ENCODE data around the gene VPS13D. TPM values are rescaled to one million over a fixed set of nuclear protein-coding genes. Genes with fewer than 3 reads are reported as not detected.

Gene VPS13D
- total RNA-seq, 4 donors from 2014 or later = 60.9 to 91.6 (median 71.6) TPM

- peak overlapping the region; percentile 84 to 92 (median 90) for H3K27ac ChIP-seq
- H3K4me3 ChIP-seq = no peak overlapping the region
- intact Hi-C loops (cut with DNase I; ENCODE audit: low total_unique reads) = no loop called here
- no peaks in the 10 kb centered on the region for H3K9me3 ChIP-seq
- peaks cover 30 to 42% of the 10 kb centered on the region in 2 donors for H3K4me1 ChIP-seq
- no peaks in the 10 kb centered on the region for H3K36me3 ChIP-seq
- ATAC-seq = no peak
- TF ChIP-seq POLR2A (IDR thresholded peaks at IDR 0.05) (peak in 1 of 2 donors; percentile 11), CTCF (IDR thresholded peaks at IDR 0.05 in 4 of 5, conservative IDR thresholded peaks at IDR 0.05 in 1 of 5) (no peak)
- peak in 1 of 2 donors; percentile 19 for DNase-seq
- no peaks in the 10 kb centered on the region for H3K27me3 ChIP-seq
- in situ Hi-C loops (cut with MboI; ENCODE audit: low sequenced_read_pairs in 4 of 4) = no loop called here
Measured at GRCh38 chr1:12556957-12557935, 327.4 kb downstream of the VPS13D start.

GRCh38 chr1:12561121-12561520 lies 331.3 kb downstream of the VPS13D start:
- TF ChIP-seq POLR2A (IDR thresholded peaks at IDR 0.05) = no peak
- no peak for TF ChIP-seq CTCF (IDR thresholded peaks at IDR 0.05 in 4 of 5, conservative IDR thresholded peaks at IDR 0.05 in 1 of 5)
- no peak for DNase-seq
- H3K4me1 ChIP-seq = peaks cover 30 to 32% of the 10 kb centered on the region in 2 donors
- H3K36me3 ChIP-seq = no peaks in the 10 kb centered on the region
- no peaks in the 10 kb centered on the region for H3K27me3 ChIP-seq
- H3K9me3 ChIP-seq = no peaks in the 10 kb centered on the region
- intact Hi-C loops (cut with DNase I; ENCODE audit: low total_unique reads) = no loop called here
- H3K4me3 ChIP-seq = no peak overlapping the region
- no peak overlapping the region for H3K27ac ChIP-seq
- ATAC-seq = no peak
- in situ Hi-C loops (cut with MboI; ENCODE audit: low sequenced_read_pairs in 4 of 4) = no loop called here

Small RNAs within 50 kb of the gene (microRNA-seq; reads per million reads assigned to microRNA genes)
- 0 reads per million in 2 donors for gene MIR4632 (ENCODE audit: borderline replicate concordance in 2 of 2)

Other genes with a start within 250 kb of the VPS13D start
- 100 to 1,000 TPM; 176 to 282 (median 217) TPM for gene MFN2, start 249.6 kb upstream of the VPS13D start, total RNA-seq
- gene MIIP, start 210.5 kb upstream of the VPS13D start, total RNA-seq = 10 to 100 TPM; 32.4 to 43.1 (median 40.1) TPM
- gene TNFRSF8, start 166.7 kb upstream of the VPS13D start, total RNA-seq = 1 to 10 TPM; 1.1 to 2.6 (median 1.4) TPM
- gene TNFRSF1B, start 63.0 kb upstream of the VPS13D start, total RNA-seq = 10 to 100 TPM; 14.0 to 29.5 (median 18.8) TPM